Tibial nerve (tissue), 4 donors: ENCODE results near the gene CAPN15. TPM values are rescaled to one million over a fixed set of nuclear protein-coding genes. Genes with fewer than 3 reads are reported as not detected.

Source experiments
- DNase-seq, 2 donors: peaks; one replicate each; pipeline ENCODE4 v3.0.0-alpha.2; 2019; ENCODE audit warnings: low spot score in 2 of 2
- H3K27ac ChIP-seq, 4 donors: fragments of 200-600 bp; sonication (generic) in 3 of 4; one replicate each; pipeline ENCODE4 v1.5.1; 2017 to 2019; ENCODE audit warnings: mild to moderate bottlenecking in 1 of 4
- H3K27me3 ChIP-seq, 2 donors: fragments of 200-600 bp; sonication (generic) in 1 of 2; one replicate each; pipeline versions ENCODE4 v1.5.1 to v1.6.0; 2017 to 2019
- H3K36me3 ChIP-seq, 3 donors: fragments of 200-600 bp; sonication (generic); one replicate each; pipeline ENCODE4 v1.5.1; 2018 to 2019
- H3K4me1 ChIP-seq, 4 donors: fragments of 200-600 bp; sonication (generic) in 3 of 4; one replicate each; pipeline ENCODE4 v1.5.1; 2017 to 2019
- H3K4me3 ChIP-seq, 4 donors: fragments of 200-600 bp; sonication (generic) in 3 of 4; one replicate each; pipeline ENCODE4 v1.5.1; 2017 to 2019; ENCODE audit warnings: mild to moderate bottlenecking in 1 of 4, moderate library complexity in 1 of 4
- H3K9me3 ChIP-seq, 4 donors: fragments of 200-600 bp; sonication (generic) in 3 of 4; one replicate each; pipeline ENCODE4 v1.5.1; 2017 to 2019
- CTCF ChIP-seq, 5 experiments: fragments of 200-600 bp in 3 of 5; fragments of 450-650 bp in 2 of 5; sonication (generic) in 3 of 5; IDR thresholded peaks; one replicate each; pipeline ENCODE4 v1.5.1; 2016 to 2019; ENCODE audit warnings: antibody characterized with exemption in 5 of 5, mild to moderate bottlenecking in 3 of 5, moderate library complexity in 2 of 5
- EP300 ChIP-seq, 2 donors: sonication (generic); formaldehyde crosslinking; IDR thresholded peaks; one replicate each; pipeline ENCODE4 v1.6.1; 2017; ENCODE audit warnings: antibody characterized with exemption in 2 of 2, mild to moderate bottlenecking in 1 of 2
- POLR2A ChIP-seq, 2 donors: fragments of 450-650 bp; IDR thresholded peaks; one replicate each; pipeline ENCODE4 v1.6.1; 2017; ENCODE audit warnings: antibody characterized with exemption in 2 of 2, mild to moderate bottlenecking in 2 of 2, moderate library complexity in 2 of 2
- WGBS, 2 donors: methylation state at CpG; one replicate each; pipeline ENCODE4 v1.1.5; 2018; 5-methylcytosine and 5-hydroxymethylcytosine counted together
- total RNA-seq, 4 donors: library from RNA; depleted of rRNA; stranded (reverse); fragments of >200 nt; gene quantifications; one replicate each; pipeline ENCODE4 v1.1.0, GENCODE V29; 2016

Gene CAPN15
- total RNA-seq, 4 donors from 2014 or later, result 19.0 to 91.5 (median 52.5) TPM

GRCh38 chr16:522320-523096, 5.0 kb upstream of the CAPN15 start:
- Histone ChIP-seq H3K4me3 (no peak overlapping the region), H3K27me3 (no peaks in the 10 kb centered on the region)
- whole genome bisulfite sequencing, 2 donors, result 69 to 80% methylated on average over 21 of the region's 23 CpGs

GRCh38 chr16:523097-523741, 4.3 kb upstream of the CAPN15 start:
- no peaks in the 10 kb centered on the region for H3K27me3 ChIP-seq
- TF ChIP-seq POLR2A (IDR thresholded peaks at IDR 0.05) (no peak), EP300 (IDR thresholded peaks at IDR 0.05) (no peak), CTCF (IDR thresholded peaks at IDR 0.05) (no peak)
- no peak overlapping the region for H3K4me3 ChIP-seq
- no peak for DNase-seq
- no peaks in the 10 kb centered on the region for H3K9me3 ChIP-seq
- no peak overlapping the region for H3K27ac ChIP-seq
- H3K36me3 ChIP-seq, result peaks cover 0 to 37% (median 0%) of the 10 kb centered on the region in 3 donors
- WGBS, 2 donors, result 91 to 97% methylated on average over 13 to 22 of the region's 22 CpGs
- peaks cover 0 to 22% (median 17%) of the 10 kb centered on the region in 4 donors for H3K4me1 ChIP-seq

More at GRCh38 chr16:522320-523096, 5.0 kb upstream of the CAPN15 start:
- DNase-seq, result no peak
- no peak for TF ChIP-seq POLR2A (IDR thresholded peaks at IDR 0.05)
- no peak for TF ChIP-seq CTCF (IDR thresholded peaks at IDR 0.05)
- no peak for TF ChIP-seq EP300 (IDR thresholded peaks at IDR 0.05)
- H3K36me3 ChIP-seq, result peaks cover 0 to 42% (median 0%) of the 10 kb centered on the region in 3 donors
- H3K9me3 ChIP-seq, result no peaks in the 10 kb centered on the region
- no peak overlapping the region for H3K27ac ChIP-seq
- peaks cover 0 to 21% (median 16%) of the 10 kb centered on the region in 4 donors for H3K4me1 ChIP-seq

GRCh38 chr16:524274-525040, 3.1 kb upstream of the CAPN15 start:
- DNase-seq, result no peak
- no peak overlapping the region for H3K27ac ChIP-seq
- H3K4me3 ChIP-seq, result no peak overlapping the region
- H3K4me1 ChIP-seq, result peaks cover 0 to 35% (median 27%) of the 10 kb centered on the region in 4 donors
- peaks cover 0 to 24% (median 0%) of the 10 kb centered on the region in 3 donors for H3K36me3 ChIP-seq
- WGBS, 2 donors, result 85 to 88% methylated on average over 19 to 20 of the region's 24 CpGs
- no peak for TF ChIP-seq EP300 (IDR thresholded peaks at IDR 0.05)
- TF ChIP-seq CTCF (IDR thresholded peaks at IDR 0.05), result no peak
- TF ChIP-seq POLR2A (IDR thresholded peaks at IDR 0.05), result no peak
- H3K9me3 ChIP-seq, result no peaks in the 10 kb centered on the region
- no peaks in the 10 kb centered on the region for H3K27me3 ChIP-seq

- H3K27ac ChIP-seq, result no peak overlapping the region
- no peak for DNase-seq
- peaks cover 0 to 41% (median 32%) of the 10 kb centered on the region in 4 donors for H3K4me1 ChIP-seq
- H3K27me3 ChIP-seq, result no peaks in the 10 kb centered on the region
- 91 to 95% methylated on average over 8 of the region's 8 CpGs for WGBS, 2 donors
- peaks cover 0 to 18% (median 0%) of the 10 kb centered on the region in 3 donors for H3K36me3 ChIP-seq
- no peaks in the 10 kb centered on the region for H3K9me3 ChIP-seq
- H3K4me3 ChIP-seq, result no peak overlapping the region
- TF ChIP-seq POLR2A (IDR thresholded peaks at IDR 0.05), result no peak
- no peak for TF ChIP-seq CTCF (IDR thresholded peaks at IDR 0.05)
- TF ChIP-seq EP300 (IDR thresholded peaks at IDR 0.05), result no peak
Measured at GRCh38 chr16:525123-525519, 2.4 kb upstream of the CAPN15 start.
